NCI-H446 (cell line): Measurements from ENCODE around the gene ERVW-1.

Experiments used
- DNase-seq, 2 experiments: peaks; one replicate each; lab custom pipeline; 2025; lab: John Stamatoyannopoulos, UW

Gene ERVW-1

DNA sequence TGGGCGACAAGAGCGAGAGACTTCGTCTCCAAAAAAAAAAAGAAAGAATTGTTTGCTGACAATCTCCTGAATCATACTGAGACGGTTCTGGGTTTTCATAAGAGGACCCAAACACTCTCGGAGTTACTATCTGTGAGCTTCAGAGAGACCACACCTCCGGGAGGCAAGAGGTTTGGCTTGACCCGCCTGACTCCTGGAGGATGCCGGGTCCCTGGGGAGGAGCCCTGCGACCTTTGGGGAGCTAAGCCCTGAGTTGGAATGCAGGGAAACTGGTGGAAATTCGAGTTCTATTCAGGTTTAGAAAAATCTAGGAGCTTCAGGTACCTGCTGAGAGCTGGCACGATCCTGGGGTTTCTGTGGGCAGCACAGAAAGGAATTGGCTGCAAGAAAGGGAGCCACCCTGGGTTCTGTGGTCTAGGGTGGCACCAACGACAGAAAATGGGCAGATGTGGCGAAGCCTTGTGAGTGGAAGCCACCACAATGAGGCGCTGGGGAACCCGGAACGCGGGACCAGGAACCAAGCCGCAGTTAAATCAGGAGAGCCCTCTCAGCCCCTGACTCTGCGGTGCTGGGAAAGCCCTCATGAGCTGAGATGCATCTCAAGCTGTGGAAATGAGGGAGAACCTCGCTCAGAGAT is 52.3 kb downstream of the ERVW-1 start:
- no peak for DNase-seq

DNA sequence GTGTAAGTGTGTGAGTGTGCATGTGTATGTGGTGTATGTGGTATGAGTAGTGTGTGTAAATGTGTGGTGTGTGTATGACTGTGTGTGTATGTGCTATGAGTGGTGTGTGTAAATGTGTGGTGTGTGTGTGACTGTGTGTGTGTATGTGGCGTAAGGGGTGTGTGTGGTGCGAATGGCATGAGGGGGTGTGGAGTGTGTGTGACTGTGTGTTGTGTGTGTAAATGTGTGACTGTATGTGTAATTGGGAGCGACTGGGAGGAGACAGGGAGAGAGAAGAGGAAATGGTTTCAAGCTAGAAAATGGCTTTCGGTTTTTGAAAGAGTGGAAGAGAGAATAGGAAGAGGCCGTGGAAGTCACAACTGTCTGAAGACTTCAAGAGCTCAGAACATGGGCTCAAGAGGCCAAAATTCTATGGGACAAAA is 54.0 kb downstream of the ERVW-1 start:
- DNase-seq = no peak

DNA sequence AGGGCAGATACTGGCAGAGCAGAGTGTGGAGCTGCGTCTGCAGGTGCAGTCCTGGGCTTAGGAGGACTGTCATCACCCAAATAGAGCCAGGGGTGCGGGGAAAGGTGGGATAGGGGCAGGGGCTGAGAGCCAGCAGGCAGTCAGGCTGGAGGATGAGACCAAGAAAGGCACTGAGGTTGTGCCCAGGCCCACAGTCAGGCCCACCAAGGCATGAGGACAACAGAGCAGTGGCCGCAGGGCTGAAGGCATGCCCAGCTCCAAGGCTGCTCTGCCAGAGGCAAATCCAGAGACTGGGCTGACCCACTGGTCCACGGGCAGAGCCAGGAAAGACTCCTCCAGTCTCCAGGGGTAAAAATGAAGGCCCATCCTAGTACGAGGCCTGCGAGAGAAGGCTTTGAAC is 54.8 kb downstream of the ERVW-1 start:
- no peak for DNase-seq

DNA sequence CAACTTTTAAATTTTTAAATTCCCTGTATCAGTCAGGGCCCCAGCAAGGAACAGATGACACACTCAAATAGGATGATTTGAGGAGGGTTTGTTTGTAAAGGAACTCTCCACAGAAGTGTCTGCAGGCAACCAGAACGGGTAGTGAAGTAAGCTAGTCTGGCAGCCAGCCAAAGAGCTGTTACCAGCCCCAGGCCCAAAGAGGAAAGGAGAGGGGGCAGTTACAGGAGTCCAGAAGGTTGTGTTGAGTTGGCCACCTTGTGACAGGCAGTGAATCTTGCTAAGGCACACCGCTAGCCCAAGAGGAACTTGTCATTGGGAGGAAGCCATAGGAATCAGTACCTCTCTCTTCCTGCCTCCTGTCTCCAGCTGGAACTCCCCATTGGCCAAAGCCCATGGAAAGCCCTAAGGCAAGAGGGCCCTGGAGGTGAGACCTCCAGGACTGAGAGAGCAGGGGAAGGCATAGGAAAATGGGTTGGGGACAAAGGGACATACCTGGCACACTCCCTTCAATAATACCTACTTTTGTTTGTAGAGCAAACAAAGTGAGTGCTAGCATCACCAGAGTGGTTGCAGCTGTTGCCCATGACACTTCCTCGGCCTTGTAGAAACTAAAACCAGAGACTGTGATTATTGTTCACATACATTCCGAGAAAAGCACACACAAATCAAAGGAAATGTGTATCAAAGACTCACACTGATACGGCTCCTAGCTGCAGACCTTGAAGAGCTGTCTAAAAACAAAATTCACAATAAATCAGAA is 55.9 kb downstream of the ERVW-1 start:
- DNase-seq = peak in 1 of 2 experiments; percentile 4
